HG03196 (cell line): Measurements from ENCODE around the gene POLG2.
A peak's percentile ranks its signal among the peaks of the same experiment; 100 is the strongest.
"Not testable (repeated sequence)": the region's sequence is repeated elsewhere in the genome, so short reads cannot be mapped to it uniquely, and the experiment has no call there.

Source experiments
- ATAC-seq: cut with Tn5 transposase; IDR thresholded peaks from one replicate; pipeline ENCODE4 v1.9.1; 2021; ENCODE audit not compliant: unreplicated experiment

The POLG2 gene

GRCh38 chr17:64506201-64506575, 9.3 kb upstream of the POLG2 start, which contains the start of gene DDX5:
DDX5 (minus strand) TSS chr17:64506289; CDS start chr17:64506119, 170 bp downstream.
- ATAC-seq: peak; percentile 62

- ATAC-seq: peak; percentile 22
Observed at GRCh38 chr17:64505340-64506200, 8.7 kb upstream of the POLG2 start.

- ATAC-seq: no peak
Observed at GRCh38 chr17:64504769-64505339, 8.0 kb upstream of the POLG2 start.

GRCh38 chr17:64503821-64504768, 7.2 kb upstream of the POLG2 start:
- no peak for ATAC-seq

DNA sequence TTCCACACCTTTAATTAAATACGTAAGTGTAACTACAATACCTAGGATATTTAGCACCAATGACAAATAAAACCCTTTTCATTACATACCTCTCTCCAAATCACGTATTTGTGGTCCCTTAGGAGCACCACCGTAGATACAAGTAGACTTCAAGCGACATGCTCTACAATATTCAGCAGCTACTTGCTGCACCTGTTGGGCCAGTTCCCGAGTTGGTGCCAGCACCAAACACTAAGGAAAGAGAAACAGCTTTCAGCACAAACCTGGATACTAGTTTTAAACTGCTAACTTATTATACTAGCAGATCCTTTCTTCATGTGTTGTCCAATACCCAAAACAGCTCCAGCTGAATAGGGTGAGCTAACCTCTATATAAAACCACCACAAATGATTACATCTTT, 6.5 kb upstream of the POLG2 start:
- ATAC-seq: no peak

GRCh38 chr17:64502809-64503208, 6.0 kb upstream of the POLG2 start:
- ATAC-seq: no peak

DNA sequence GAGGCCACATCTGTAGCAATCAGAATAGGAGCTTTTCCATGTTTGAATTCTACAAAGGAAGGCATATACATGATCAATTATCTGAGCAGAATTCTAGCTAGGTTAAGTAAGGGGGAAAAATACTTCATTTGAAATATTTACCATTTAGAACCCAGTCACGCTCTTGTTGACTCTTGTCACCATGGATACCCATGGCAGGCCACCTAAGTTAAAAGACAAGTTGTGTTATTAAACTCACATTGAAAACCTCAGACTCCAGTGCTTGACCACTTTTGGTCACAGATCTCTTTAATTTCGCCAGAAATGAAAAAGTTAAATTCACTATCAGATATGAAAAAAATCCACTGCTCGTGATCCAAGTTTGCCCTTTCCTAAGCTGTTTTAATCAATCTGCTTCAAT, 5.2 kb upstream of the POLG2 start:
- ATAC-seq: no peak

DNA sequence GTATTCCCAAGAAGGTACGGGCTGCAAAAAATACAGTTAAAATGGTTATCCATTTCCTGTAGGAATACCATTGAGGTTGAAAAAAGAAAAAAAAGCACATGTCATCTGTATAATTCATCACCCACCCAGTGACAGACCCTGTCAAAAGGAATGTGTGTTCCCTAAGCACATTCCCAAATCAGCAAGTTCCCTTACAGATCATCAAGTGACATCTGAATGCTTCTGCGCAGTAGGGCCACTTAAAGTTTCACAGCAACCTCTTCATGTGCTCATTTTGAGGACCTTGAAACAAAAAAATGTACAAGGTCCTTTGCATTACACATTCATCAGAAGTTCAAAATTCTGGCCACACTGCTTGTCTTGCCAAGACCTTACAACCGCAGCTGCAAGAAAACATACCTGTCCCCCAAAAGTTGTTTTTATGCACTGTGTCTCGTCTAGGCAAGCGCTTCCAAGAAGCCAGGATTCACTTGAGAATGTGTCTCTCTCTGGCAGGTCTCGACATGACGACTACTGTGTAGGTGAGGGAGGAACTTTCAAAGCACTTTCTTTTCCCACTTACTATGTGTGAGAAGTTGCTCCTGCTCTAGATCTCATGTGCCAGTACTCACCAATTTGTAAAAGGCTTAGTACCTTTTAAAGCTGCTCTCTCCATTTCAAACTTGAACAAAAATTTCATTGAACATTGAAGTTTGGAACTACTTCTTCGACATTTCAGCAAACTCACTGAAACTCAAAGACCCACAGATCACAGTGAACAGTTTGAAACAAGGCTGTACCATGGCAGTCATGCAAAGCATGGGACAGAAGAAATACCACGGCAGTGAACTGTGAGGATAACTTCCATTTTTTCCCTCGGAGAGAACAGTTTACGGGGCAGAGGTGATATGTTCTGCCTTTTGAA, 4.3 kb upstream of the POLG2 start:
- no peak for ATAC-seq

DNA sequence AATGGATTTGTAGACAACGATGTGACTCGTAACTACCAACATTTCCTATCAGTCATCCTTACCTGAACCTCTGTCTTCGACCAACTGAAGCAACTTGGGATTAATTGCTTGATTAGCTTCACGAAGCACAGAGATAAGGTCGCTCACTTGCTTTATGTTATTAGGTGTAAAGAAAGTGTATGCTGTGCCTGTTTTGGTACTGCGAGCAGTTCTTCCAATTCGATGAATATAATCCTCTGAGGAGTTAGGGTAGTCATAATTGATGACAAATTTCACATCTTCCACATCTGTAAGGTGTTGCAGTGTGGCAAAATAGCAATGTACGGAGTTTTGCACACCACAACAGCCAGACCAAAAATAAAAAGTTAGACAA, 3.6 kb upstream of the POLG2 start:
- no peak for ATAC-seq

GRCh38 chr17:64499805-64500486, 3.1 kb upstream of the POLG2 start:
- ATAC-seq: no peak

GRCh38 chr17:64498308-64499203, 1.7 kb upstream of the POLG2 start:
- ATAC-seq: no peak

GRCh38 chr17:64497565-64498035, 746 bp upstream of the POLG2 start:
- ATAC-seq: no peak

GRCh38 chr17:64496348-64496785, 487 bp downstream of the POLG2 start:
- ATAC-seq: no peak

DNA sequence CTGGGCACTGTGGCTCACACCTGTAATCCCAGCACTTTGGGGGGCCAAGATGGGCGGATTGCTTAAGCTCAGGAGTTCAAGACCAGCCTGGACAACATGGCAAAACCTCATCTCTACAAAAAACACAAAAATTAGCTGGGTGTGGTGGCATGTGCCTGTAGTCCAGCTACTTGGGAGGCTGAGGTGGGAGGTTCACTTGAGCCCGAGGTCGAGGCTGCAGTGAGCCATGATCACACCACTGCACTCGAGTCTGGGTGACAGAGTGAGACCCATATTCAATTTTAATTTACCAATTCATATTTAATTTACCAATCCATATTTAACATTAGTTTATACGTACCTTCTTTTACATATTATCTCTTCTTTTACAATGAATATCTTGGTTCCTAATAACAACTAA, 1.6 kb downstream of the POLG2 start:
- not testable (repeated sequence) for ATAC-seq

- ATAC-seq: no peak
Observed at GRCh38 chr17:64494121-64494520, 2.7 kb downstream of the POLG2 start.

DNA sequence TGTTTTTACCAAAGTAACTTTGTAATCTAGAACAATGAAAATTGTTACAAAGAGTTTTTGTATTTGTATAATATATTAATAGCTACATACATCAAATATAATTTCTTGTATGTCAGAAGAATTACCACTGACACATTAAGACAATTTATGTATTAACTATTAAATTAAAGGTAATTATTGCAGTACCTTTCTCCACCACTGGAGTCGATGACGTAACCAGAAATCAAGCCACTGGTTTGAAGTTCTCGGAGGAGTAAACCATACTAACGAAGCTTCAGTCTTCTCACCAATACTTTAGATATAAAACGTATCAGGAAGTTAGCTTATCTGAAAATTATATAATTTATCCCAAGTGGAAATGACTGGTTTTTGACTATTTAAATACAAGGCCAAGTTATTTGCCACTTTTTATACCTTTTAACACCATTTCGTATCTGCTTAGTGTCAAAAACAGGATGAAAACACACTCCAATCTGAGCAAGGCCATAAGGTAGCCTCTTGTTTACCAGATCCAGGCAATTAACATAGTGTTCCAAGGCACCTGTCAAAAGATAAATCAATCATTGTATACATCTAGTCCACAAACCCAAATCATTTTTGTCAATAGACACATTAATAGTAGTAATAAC, 4.3 kb downstream of the POLG2 start:
- no peak for ATAC-seq

DNA sequence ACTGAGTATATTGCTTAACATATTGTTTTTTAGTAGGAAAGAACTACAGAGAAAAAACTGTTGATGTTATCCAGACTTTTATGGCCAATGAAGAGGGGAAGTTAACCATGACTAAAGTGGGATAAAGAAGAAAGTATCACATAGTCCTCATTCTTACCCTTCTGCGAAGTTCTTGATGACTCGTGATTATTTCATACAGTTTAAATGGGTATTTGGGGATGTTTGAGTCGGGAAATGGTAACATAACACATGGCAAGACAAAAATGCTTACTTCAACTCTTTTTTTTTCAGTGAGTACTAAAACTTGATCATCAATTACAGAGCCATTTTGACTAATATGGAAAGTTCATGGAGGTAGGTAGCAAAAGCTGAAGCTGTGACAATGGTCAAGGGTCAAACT, 4.9 kb downstream of the POLG2 start:
- ATAC-seq: no peak
